HepG2 (cell line): ENCODE results near the gene HPS6. TPM values are rescaled to one million over a fixed set of nuclear protein-coding genes. Genes with fewer than 3 reads are reported as not detected.

Experiments used
- CEBPZ ChIP-seq: IDR thresholded peaks from 2 replicates; pipeline ENCODE4 v1.6.1; 2012; ENCODE audit warnings: low read length, improper control_type of control experiment
- DR1 ChIP-seq: sonication (generic); formaldehyde crosslinking; IDR thresholded peaks from 2 replicates; pipeline ENCODE4 v1.8.0; 2021; ENCODE audit warnings: mild to moderate bottlenecking, missing genetic modification reagents, inconsistent platforms
- FLYWCH1 ChIP-seq: sonication (generic); formaldehyde crosslinking; IDR thresholded peaks from 2 replicates; pipeline ENCODE4 v1.8.1; 2023; ENCODE audit warnings: mild to moderate bottlenecking, missing genetic modification reagents
- IKZF1 ChIP-seq: fragments of 450-650 bp; IDR thresholded peaks from 2 replicates; pipeline ENCODE4 v1.7.1; 2016
- KDM4B ChIP-seq: sonication (generic); formaldehyde crosslinking; IDR thresholded peaks from 2 replicates; pipeline ENCODE4 v1.4.0; 2020; ENCODE audit warnings: missing genetic modification reagents
- ZNF318 ChIP-seq: sonication (generic); formaldehyde crosslinking; IDR thresholded peaks from 2 replicates; pipeline ENCODE4 v1.4.0; 2020; ENCODE audit warnings: mild to moderate bottlenecking, missing genetic modification reagents
- ZNF44 ChIP-seq: sonication (generic); formaldehyde crosslinking; IDR thresholded peaks from 2 replicates; pipeline ENCODE4 v1.5.1; 2020; ENCODE audit warnings: mild to moderate bottlenecking, missing genetic modification reagents
- ZNF570 ChIP-seq: sonication (generic); formaldehyde crosslinking; IDR thresholded peaks from 2 replicates; pipeline ENCODE4 v1.4.0; 2020; ENCODE audit warnings: mild to moderate bottlenecking, missing genetic modification reagents, borderline replicate concordance
- ZNF687 ChIP-seq: sonication (generic); formaldehyde crosslinking; IDR thresholded peaks from 2 replicates; pipeline ENCODE4 v1.5.1; 2020; ENCODE audit warnings: mild to moderate bottlenecking, missing genetic modification reagents, moderate library complexity
- ZNF792 ChIP-seq: IDR thresholded peaks from 2 replicates; pipeline ENCODE4 v1.6.1; 2016
- polyA plus RNA-seq, 8 experiments: library from polyadenylated mRNA; depleted of rRNA in 3 of 8; stranded (reverse) in 7 of 8; unstranded in 1 of 8; fragments of >200 nt; fragmentation: Illumina TruSeq in 4 of 8; extraction: Trizol in 4 of 8; gene quantifications; 2 replicates each; pipeline versions ENCODE4 v1.2.1 to v1.2.3, GENCODE V29; 2011 to 2016; ENCODE audit warnings: low read depth in 4 of 8, missing spikeins in 1 of 8, mixed read lengths in 1 of 8; ENCODE audit not compliant: insufficient read depth in 1 of 8
- total RNA-seq, 5 experiments: library from RNA; depleted of rRNA; stranded (reverse); fragments of >200 nt; fragmentation: Illumina TruSeq; extraction: Trizol; gene quantifications; 2 replicates each; pipeline ENCODE4 v1.2.3, GENCODE V29; 2016; ENCODE audit warnings: low read depth in 1 of 5

Gene HPS6
- total and polyA plus RNA-seq, 2 of the 13 experiments (the other 11 are each of a cell fraction or from before 2014, with no cell fraction given) = 2.9 to 14.9 TPM

GRCh38 chr10:102113956-102114857 lies 49.1 kb downstream of the HPS6 start (continued):
- TF ChIP-seq ZNF318 (CRISPR knock-in tag) (no peak), ZNF792 (CRISPR knock-in tag) (no peak), FLYWCH1 (CRISPR knock-in tag) (no peak), ZNF44 (CRISPR knock-in tag) (no peak), IKZF1 (no peak), DR1 (CRISPR knock-in tag) (no peak), ZNF687 (peak; percentile 20; the same call in 1 of the 2 replicates), CEBPZ (no peak), KDM4B (CRISPR knock-in tag) (no peak), ZNF570 (CRISPR knock-in tag) (no peak)
